Muscle of arm (tissue), 12 donors: Measurements from ENCODE around the gene NMUR1. TPM values are rescaled to one million over a fixed set of nuclear protein-coding genes. Genes with fewer than 3 reads are reported as not detected.

Experiments
- DNase-seq: peaks from one replicate; pipeline ENCODE4 v3.0.0-alpha.2; 2013
- polyA plus RNA-seq, 12 donors: library from polyadenylated mRNA; unstranded; fragments of 120-200 nt; gene quantifications; one replicate each; pipeline ENCODE4 v1.2.1, GENCODE V29; 2013; ENCODE audit not compliant: insufficient read length in 12 of 12

The NMUR1 gene
- polyA plus RNA-seq, 12 donors: 0.11 to 0.32 (median 0.24) TPM; not detected in 2

- peak; percentile 38 for DNase-seq
These were observed 24.7 kb upstream of the NMUR1 start for GRCh38 chr2:231554748-231555545.

DNA sequence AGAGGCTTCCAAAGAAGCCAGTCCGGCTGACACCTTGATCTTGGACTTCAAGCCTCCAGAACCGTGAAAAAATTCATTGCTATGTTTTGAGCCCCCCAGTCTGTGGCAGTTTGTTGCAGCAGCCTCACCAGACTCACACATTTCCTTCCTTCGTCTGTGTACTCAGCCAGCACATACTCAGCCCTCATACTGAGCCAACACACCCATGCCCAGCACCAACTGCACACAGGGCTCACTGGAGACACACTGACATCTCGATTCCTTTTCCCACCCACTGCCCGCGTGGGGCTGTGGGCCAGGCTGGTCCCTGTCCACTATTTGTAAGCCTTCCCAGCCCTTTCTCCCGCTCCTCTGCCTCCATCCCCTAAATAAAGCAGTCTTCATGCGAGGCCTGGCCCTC, 24.1 kb upstream of the NMUR1 start:
- no peak for DNase-seq

- no peak for DNase-seq
These were observed 22.5 kb upstream of the NMUR1 start for GRCh38 chr2:231552752-231553151.

DNA sequence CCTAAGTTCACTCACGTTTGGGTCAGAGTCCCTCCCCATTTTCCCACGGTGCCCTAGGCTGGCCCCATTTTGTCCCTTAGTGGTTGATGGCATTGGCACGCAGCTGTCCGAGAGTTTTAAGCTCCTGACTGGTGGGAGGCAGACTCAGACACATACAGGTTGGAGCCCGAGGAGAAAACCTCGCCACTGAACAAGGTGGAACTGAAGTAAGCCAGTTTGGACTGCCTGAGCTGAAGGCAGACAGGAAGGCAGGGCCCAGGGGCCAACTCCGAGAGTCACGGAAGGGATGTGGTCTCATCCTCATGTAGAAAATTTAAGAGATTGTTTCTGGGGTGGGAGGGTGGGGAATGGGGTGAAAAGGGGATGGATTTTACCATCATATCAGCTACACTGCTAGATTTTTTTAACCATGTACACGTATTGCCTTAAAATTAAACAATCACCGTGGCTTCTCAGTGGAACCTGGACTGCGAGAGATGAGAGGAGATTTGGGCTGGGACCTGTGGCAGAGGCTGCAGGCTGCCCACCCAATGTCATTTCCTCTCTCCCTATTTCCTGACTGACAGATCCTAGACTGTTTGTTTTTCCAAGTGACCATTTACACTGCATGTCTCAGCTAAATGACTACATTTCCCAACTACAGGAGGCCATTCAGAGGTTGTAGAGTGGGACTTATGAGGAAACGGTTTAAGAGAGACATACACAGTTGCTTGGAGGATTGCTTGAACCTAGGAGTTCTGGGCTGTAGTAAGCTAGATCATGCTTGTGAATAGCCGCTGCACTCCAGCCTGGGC, 19.4 kb upstream of the NMUR1 start:
- no peak for DNase-seq

GRCh38 chr2:231548752-231549151, 18.5 kb upstream of the NMUR1 start:
- DNase-seq: no peak

GRCh38 chr2:231547315-231548110, 17.3 kb upstream of the NMUR1 start:
- DNase-seq: no peak

DNA sequence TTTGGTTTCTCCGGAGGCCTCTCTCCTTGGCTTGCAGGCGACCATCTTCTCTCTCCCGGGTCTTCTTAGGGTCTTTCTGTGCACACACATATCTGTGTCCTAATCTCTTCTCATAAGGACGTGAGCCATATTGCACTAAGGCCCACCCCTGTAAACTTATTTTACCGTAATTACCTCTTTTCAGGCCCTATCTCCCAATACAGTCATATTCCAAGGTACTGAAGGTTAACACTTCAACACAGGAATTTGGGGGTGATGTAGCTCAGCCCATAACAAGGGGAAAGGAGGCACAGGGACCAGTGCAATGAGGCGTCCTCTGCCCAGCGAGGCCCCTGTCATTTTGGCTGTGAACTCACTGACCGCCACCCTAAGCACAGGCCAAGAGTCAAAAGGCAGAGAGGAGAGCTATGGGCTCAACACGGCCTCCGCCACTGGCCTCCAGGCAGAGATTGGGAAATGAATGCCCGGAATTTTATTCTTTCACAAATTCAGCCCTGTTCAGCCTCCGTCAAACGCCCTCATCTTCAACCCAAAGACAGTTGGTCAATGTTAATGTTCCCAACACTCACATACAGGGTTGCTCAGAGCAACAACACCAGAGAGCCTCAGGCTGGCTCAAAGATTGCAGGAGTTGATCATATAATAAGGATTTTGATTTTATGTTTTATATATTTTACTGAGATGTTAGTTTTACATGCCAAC, 15.9 kb upstream of the NMUR1 start:
- DNase-seq: no peak

DNA sequence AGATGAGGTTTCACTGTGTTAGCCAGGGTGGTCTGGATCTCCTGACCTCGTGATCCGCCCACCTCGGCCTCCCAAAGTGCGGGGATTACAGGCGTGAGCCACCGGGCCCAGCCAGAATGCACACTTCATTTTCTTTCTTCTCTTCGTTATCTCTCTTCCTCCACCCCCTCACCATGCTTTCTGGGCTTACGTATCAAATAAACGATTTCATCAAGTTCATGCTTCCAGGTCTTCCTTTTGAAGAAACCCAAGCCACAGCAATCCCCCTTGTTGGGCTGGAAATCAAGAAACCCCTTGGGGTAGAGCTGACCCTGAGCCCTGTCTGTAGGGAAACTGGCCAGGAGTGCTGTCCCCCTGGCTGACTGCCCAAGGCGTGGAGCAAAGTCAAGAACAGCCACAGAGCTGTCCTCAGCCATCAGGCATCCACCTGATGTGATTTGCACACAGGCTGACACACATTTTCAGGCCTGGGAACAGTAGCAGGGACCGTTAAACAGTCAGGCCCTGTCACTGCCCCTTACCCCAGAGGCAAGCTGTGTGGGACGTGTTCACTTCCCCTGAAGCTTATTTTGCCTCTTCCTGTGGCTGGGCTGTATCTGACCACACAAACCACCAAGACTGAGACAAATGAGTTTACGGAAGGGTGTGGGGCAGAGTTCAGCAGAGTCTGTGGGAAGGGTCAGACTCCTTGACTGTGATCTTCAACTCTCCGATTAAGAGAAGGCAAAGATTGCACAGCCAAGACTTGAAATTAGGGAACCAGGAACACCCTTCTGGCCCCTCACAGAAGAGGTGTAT, 15.1 kb upstream of the NMUR1 start:
- DNase-seq: no peak

GRCh38 chr2:231542136-231542535, 11.9 kb upstream of the NMUR1 start:
- DNase-seq: no peak

DNA sequence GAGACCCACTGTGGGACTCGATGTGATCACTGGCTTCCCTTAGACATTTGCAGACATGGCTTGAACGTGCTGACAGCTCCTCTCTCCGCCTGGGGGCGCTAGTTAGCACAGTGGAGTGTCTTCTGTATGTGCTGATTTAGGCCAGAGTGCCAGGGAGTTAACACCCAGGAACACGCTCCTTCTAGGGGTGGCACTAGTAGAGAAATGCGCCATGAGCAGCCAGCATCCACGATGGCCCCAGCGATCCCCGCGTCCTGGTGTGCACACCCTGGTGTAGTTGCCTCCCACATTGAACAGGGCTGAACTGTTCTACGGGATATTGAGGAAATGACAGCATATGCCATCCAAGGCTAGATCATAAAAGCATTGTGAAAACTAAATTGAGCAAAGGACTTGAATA, 11.4 kb upstream of the NMUR1 start:
- no peak for DNase-seq

- DNase-seq: no peak
These were observed 9.7 kb upstream of the NMUR1 start for GRCh38 chr2:231539991-231540390.

GRCh38 chr2:231535961-231536360, 5.7 kb upstream of the NMUR1 start:
- no peak for DNase-seq

GRCh38 chr2:231533777-231534125, 3.5 kb upstream of the NMUR1 start:
- DNase-seq: no peak

DNA sequence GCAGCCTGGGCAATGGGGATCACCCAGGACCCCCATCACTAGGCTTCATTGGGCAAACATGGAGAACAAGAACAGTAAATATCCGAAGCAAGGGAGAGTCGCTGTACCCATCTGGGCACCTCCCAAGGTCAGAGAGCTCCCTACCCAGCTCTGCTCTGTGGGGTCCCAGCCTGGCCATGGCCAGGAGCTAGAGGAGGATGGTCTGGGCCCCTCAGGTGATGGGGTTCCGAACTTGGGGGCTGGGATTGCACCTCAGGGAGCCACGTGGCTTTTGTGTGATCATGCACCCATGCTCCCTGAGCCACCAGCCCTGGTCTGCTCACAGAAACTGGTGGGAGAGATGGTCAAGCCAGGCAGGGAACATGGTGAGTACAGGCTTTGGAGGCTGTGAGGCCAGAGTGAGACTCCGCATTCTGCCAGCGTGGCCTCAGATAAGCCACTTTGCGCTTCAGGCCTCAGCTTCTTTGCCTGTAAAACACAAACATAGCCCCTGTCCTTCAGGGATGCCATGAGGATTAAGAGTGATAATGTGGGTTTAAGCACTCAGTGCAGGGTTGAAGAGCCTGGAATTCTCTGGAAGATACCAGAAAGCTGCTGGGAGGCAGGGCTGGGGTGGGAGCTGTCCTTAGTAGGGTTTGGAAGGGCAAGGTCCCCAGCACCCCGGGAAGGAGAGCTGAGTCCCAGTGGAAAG, 3.0 kb upstream of the NMUR1 start:
- no peak for DNase-seq

- no peak for DNase-seq
These were observed 2.5 kb upstream of the NMUR1 start for GRCh38 chr2:231532756-231533035.

DNA sequence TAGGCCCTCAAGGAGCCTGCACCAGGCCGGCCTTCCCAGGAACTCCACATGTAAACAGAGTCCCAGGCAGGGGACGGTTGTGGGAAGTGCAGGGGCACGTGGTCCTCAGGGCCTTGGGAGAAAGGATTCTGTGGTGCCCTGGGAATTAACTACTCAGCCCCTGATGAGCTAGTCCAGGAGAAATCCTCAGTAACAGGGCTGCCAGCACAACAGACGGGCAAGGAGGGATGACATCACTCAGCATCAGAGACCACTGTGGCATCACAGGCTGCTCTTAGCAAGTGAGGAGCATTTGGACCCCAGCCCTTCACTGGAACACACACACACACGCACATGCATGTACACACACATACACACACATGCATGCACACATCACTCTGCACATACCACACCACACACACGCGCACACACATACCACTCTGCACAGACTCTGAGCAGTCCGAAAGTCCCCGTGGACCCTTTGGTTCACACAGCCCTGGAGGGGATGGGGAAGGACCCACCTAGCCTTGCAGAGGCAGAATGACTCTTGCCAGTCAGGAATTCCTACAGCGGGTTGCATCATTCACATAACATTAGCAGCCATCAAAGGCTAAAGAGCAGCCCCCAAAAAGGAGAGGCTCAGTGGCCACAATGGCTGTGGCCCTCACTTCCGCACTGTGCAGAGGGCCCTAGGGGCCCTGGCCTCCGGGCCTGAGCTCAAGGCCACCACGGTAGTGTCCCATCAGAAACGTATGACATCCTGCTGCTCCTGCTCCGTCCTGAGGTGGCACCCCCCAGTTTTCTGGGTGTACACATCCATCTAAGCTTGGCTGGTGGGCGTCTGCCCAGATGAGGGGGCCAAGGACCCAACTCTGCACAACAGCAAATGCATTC, 1.9 kb upstream of the NMUR1 start:
- DNase-seq: no peak

DNA sequence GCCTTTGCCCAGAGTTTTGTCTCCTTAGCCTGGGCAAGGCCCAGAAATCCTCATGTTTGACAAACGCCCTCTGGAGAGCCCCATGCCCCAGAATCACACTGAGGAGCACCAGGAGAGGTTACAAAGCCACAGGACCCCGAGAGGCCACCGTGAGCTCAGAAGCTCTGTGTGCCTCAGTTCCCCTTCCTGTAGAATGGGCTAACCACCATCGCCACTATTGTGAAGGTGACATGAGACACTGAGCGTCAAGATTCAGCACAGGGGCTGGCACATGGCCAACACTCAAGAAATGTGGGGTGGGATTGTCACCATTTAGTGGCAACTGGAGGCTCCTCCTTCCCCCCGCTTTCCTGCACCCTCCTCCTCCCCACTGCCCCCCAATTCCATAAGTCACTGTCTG, 1.2 kb upstream of the NMUR1 start:
- no peak for DNase-seq

- DNase-seq: no peak
These were observed 1.6 kb downstream of the NMUR1 start for GRCh38 chr2:231528636-231529030.

DNA sequence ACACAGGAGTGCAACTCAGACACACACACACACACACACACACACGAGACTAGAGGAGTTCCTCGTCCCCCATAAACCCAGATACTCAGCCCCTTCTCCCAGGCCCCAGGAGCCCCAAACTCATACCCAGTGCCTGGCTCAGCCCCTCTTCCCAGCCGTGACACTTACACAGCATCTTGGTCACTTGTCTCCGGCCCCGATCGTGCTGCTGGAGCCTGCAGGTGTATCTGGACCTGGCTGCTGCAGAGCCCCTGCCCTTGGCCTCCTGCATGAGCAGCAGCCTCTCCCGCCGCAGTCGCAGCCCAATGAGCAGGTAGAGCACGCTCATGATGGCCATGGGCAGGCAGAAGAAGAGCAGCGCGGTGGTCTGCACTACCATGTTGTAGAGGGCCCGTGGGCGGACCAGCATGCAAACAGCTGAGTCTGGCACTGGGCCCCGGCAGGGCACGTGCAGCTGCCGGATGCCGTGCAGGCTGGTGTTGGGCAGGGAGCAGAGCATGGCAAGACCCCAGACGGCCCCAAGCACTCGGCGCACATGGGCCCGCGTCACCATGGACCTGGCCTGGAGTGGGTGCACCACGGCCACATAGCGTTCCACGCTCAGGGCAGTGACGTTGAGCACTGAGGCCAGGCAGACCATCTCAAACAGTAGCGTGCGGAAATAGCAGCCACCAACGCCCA, 2.1 kb downstream of the NMUR1 start:
- DNase-seq: no peak
